Natural killer cell (primary cell): ENCODE measurements around the gene ELOF1. TPM values are rescaled to one million over a fixed set of nuclear protein-coding genes. Genes with fewer than 3 reads are reported as not detected.

Experiments
- ATAC-seq, 3 donors: fragments of 150-1000 bp in 2 of 3; fragments of 200-7000 bp in 1 of 3; cut with Tn5 transposase; 1 replicate in 1 of 3; 2 replicates in 2 of 3; pipeline ENCODE4 v1.10.0; 2021; ENCODE audit warnings: mild to moderate bottlenecking in 2 of 3, moderate library complexity in 2 of 3
- DNase-seq, 2 donors: peaks; one replicate each; pipeline versions ENCODE4 v3.0.0 to v3.0.0-alpha.2; 2013 to 2021; ENCODE audit warnings: mixed read lengths in 1 of 2
- H3K27ac ChIP-seq: one replicate; pipeline ENCODE4 v1.5.1; 2013; ENCODE audit warnings: mild to moderate bottlenecking, low read length
- H3K27me3 ChIP-seq: one replicate; pipeline ENCODE4 v1.6.1; 2013; ENCODE audit warnings: low read length; ENCODE audit not compliant: control insufficient read depth, insufficient read depth
- H3K36me3 ChIP-seq: one replicate; pipeline ENCODE4 v1.6.1; 2013; ENCODE audit warnings: low read length; ENCODE audit not compliant: control insufficient read depth, insufficient read depth
- H3K4me1 ChIP-seq: one replicate; pipeline ENCODE4 v1.6.1; 2013; ENCODE audit warnings: low read length; ENCODE audit not compliant: control insufficient read depth, insufficient read depth
- H3K4me3 ChIP-seq: one replicate; pipeline ENCODE4 v1.5.1; 2013; ENCODE audit warnings: low read length
- H3K9me3 ChIP-seq: one replicate; pipeline ENCODE4 v1.6.1; 2013; ENCODE audit warnings: low read length; ENCODE audit not compliant: control insufficient read depth, insufficient read depth
- H3K27ac Mint-ChIP-seq, 2 donors: one replicate each; pipeline ENCODE4 v1.8.0; 2022; ENCODE audit warnings: mild to moderate bottlenecking in 2 of 2, mixed read lengths in 2 of 2, moderate library complexity in 1 of 2
- H3K27me3 Mint-ChIP-seq, 2 donors: one replicate each; pipeline ENCODE4 v1.8.0; 2022; ENCODE audit warnings: low read depth in 2 of 2, mixed read lengths in 2 of 2
- H3K36me3 Mint-ChIP-seq: one replicate; pipeline ENCODE4 v1.8.0; 2022; ENCODE audit warnings: mixed read lengths
- H3K4me1 Mint-ChIP-seq, 2 donors: one replicate each; pipeline ENCODE4 v1.8.0; 2022; ENCODE audit warnings: mixed read lengths in 2 of 2
- H3K4me3 Mint-ChIP-seq: one replicate; pipeline ENCODE4 v1.8.0; 2022; ENCODE audit warnings: mild to moderate bottlenecking, moderate library complexity, mixed read lengths
- H3K9me3 Mint-ChIP-seq, 2 donors: one replicate each; pipeline ENCODE4 v1.8.0; 2022; ENCODE audit warnings: mixed read lengths in 2 of 2
- CTCF ChIP-seq: fragments of 200-600 bp; IDR thresholded peaks from one replicate; pipeline ENCODE4 v1.8.0; 2022; ENCODE audit warnings: antibody characterized with exemption
- WGBS: methylation state at CpG from one replicate; pipeline ENCODE4 v1.1.7; 2013; ENCODE audit warnings: missing lambda C conversion rate; ENCODE audit not compliant: insufficient coverage; 5-methylcytosine and 5-hydroxymethylcytosine counted together
- intact Hi-C: fragments of 100-400 bp; cut with micrococcal nuclease; formaldehyde crosslinking; loops from one replicate; pipeline ENCODE4 v1.14.2; 2022
- total RNA-seq, 4 donors: library from RNA; stranded (reverse); fragments of 120-200 nt in 1 of 4; gene quantifications; one replicate each; pipeline versions ENCODE4 v1.2.3 to v1.2.4, GENCODE V29; 2013 to 2022

Gene ELOF1
- total RNA-seq, 3 donors from 2014 or later (not counting 1 experiment from before 2014, with no cell fraction given) = 46.4 to 54.2 (median 50.0) TPM

- WGBS = 65% methylated on average over 9 of the region's 10 CpGs
- no peak for ATAC-seq
- DNase-seq = no peak
- Mint-ChIP-seq H3K4me3 (peak overlapping the region; percentile 90), H3K27me3 (no peaks in the 10 kb centered on the region), H3K27ac (peak overlapping the region; percentile 71 to 94), H3K9me3 (no peaks in the 10 kb centered on the region), H3K4me1 (peaks cover 30 to 35% of the 10 kb centered on the region in 2 donors), H3K36me3 (no peaks in the 10 kb centered on the region)
- no peak for TF ChIP-seq CTCF
- no peaks in the 10 kb centered on the region for H3K9me3 ChIP-seq
- peak overlapping the region; percentile 78 for H3K4me3 ChIP-seq
- H3K36me3 ChIP-seq = no peaks in the 10 kb centered on the region
- H3K27ac ChIP-seq = no peak overlapping the region
- intact Hi-C loops = no loop called here
- H3K27me3 ChIP-seq = no peaks in the 10 kb centered on the region
- peaks cover 16% of the 10 kb centered on the region for H3K4me1 ChIP-seq
Observed at GRCh38 chr19:11598103-11598483, 39.1 kb upstream of the ELOF1 start.

GRCh38 chr19:11597202-11598102 lies 38.4 kb upstream of the ELOF1 start, which contains the start of gene ZNF627:
TSS of gene ZNF627 (plus strand) at chr19:11597483. CDS start at chr19:11597628, 145 bp downstream.
- TF ChIP-seq CTCF = peak; percentile 19
- H3K27me3 ChIP-seq = no peaks in the 10 kb centered on the region
- H3K27me3 Mint-ChIP-seq = no peaks in the 10 kb centered on the region
- H3K9me3 Mint-ChIP-seq = no peaks in the 10 kb centered on the region
- H3K9me3 ChIP-seq = no peaks in the 10 kb centered on the region
- DNase-seq (peak; percentile 98), ATAC-seq (peak; percentile 99 to 100 (median 99))
- no peaks in the 10 kb centered on the region for H3K36me3 Mint-ChIP-seq
- H3K36me3 ChIP-seq = no peaks in the 10 kb centered on the region
- H3K27ac Mint-ChIP-seq = peak within 1 kb of the TSS; percentile 71 to 94
- peaks cover 16% of the 10 kb centered on the region for H3K4me1 ChIP-seq
- under 1% methylated on average over 67 of the region's 67 CpGs for WGBS
- H3K27ac ChIP-seq = peak within 1 kb of the TSS; percentile 81
- peak within 1 kb of the TSS; percentile 78 for H3K4me3 ChIP-seq
- intact Hi-C loops = loop anchor here (2.0 kb wide), 1 partner anchor 1083 kb away; the partner anchor contains the start of gene DHPS
- H3K4me3 Mint-ChIP-seq = peak within 1 kb of the TSS; percentile 90
- peaks cover 24 to 29% of the 10 kb centered on the region in 2 donors for H3K4me1 Mint-ChIP-seq

GRCh38 chr19:11596156-11596555 lies 37.1 kb upstream of the ELOF1 start:
- Histone ChIP-seq H3K27ac (no peak overlapping the region), H3K4me3 (no peak overlapping the region), H3K36me3 (no peaks in the 10 kb centered on the region), H3K9me3 (no peaks in the 10 kb centered on the region), H3K4me1 (peaks cover 16% of the 10 kb centered on the region), H3K27me3 (no peaks in the 10 kb centered on the region)
- Mint-ChIP-seq H3K27me3 (no peaks in the 10 kb centered on the region), H3K36me3 (no peaks in the 10 kb centered on the region), H3K27ac (peak overlapping the region in 1 of 2 donors; percentile 94), H3K4me3 (peak overlapping the region; percentile 40), H3K4me1 (peaks cover 17 to 22% of the 10 kb centered on the region in 2 donors), H3K9me3 (no peaks in the 10 kb centered on the region)
- intact Hi-C loops = loop anchor here (2.0 kb wide), 1 partner anchor 1085 kb away; the partner anchor contains the start of gene DHPS
- no peak for ATAC-seq
- 98% methylated on average over 10 of the region's 10 CpGs for WGBS
- DNase-seq = no peak
- TF ChIP-seq CTCF = no peak
